ENCODE measurements around the gene SASH3.

Gene SASH3

GRCh38 chrX:129785160-129785947 lies 5.6 kb downstream of the SASH3 start:
- H3K4me3 ChIP-seq (ENCODE audit: low read depth, low read length), result no peak overlapping the region
- no peak for TF ChIP-seq CTCF (IDR thresholded peaks at IDR 0.05; ENCODE audit: low read depth, low read length)

GRCh38 chrX:129786210-129786651 lies 6.5 kb downstream of the SASH3 start:
- no peak overlapping the region for H3K4me3 ChIP-seq (ENCODE audit: low read depth, low read length)

GRCh38 chrX:129787336-129788055 lies 7.7 kb downstream of the SASH3 start:
- no peak for TF ChIP-seq CTCF (IDR thresholded peaks at IDR 0.05; ENCODE audit: low read depth, low read length)
- no peak overlapping the region for H3K4me3 ChIP-seq (ENCODE audit: low read depth, low read length)

More at GRCh38 chrX:129786210-129786651, 6.5 kb downstream of the SASH3 start:
- no peak for TF ChIP-seq CTCF (IDR thresholded peaks at IDR 0.05; ENCODE audit: low read depth, low read length)

- no peak overlapping the region for H3K4me3 ChIP-seq (ENCODE audit: low read depth, low read length)
- no peak for TF ChIP-seq CTCF (IDR thresholded peaks at IDR 0.05; ENCODE audit: low read depth, low read length)
These were observed 8.8 kb downstream of the SASH3 start for GRCh38 chrX:129788527-129788926.

- H3K4me3 ChIP-seq (ENCODE audit: low read depth, low read length), result no peak overlapping the region
- TF ChIP-seq CTCF (IDR thresholded peaks at IDR 0.05; ENCODE audit: low read depth, low read length), result no peak
These were observed 10.4 kb downstream of the SASH3 start for GRCh38 chrX:129790146-129790545.

- no peak for TF ChIP-seq CTCF (IDR thresholded peaks at IDR 0.05; ENCODE audit: low read depth, low read length)
- H3K4me3 ChIP-seq (ENCODE audit: low read depth, low read length), result no peak overlapping the region
These were observed 11.1 kb downstream of the SASH3 start for GRCh38 chrX:129790808-129791207.

- H3K4me3 ChIP-seq (ENCODE audit: low read depth, low read length), result no peak overlapping the region
- TF ChIP-seq CTCF (IDR thresholded peaks at IDR 0.05; ENCODE audit: low read depth, low read length), result no peak
These were observed 11.6 kb downstream of the SASH3 start for GRCh38 chrX:129791336-129791735.
